Activated B cell treated with CpG ODN at 0.5 μM for 24 hours (primary cell): ENCODE data around the gene ASL. TPM values are rescaled to one million over a fixed set of nuclear protein-coding genes. Genes with fewer than 3 reads are reported as not detected.
"Not testable (repeated sequence)": the region's sequence is repeated elsewhere in the genome, so short reads cannot be mapped to it uniquely, and the experiment has no call there.

Source experiments
- ATAC-seq: fragments of 200-7000 bp; cut with Tn5 transposase; one replicate; pipeline ENCODE4 v1.10.0; 2021; ENCODE audit warnings: low read depth, mild to moderate bottlenecking, moderate library complexity
- CTCF ChIA-PET: fragments of 350-600 bp; sonication (Branson Sonifier 250); formaldehyde crosslinking; loops from one replicate; lab custom pipeline; 2021; ENCODE audit warnings: antibody characterized with exemption; lab: Charles Lee
- POLR2A ChIA-PET: fragments of 350-600 bp; sonication (Branson Sonifier 250); formaldehyde crosslinking; loops from one replicate; lab custom pipeline; 2021; ENCODE audit warnings: antibody characterized with exemption; lab: Charles Lee
- DNase-seq: peaks from one replicate; pipeline ENCODE4 v3.0.0; 2022
- H3K27ac Mint-ChIP-seq: one replicate; pipeline ENCODE4 v1.8.0; 2020; ENCODE audit warnings: mixed read lengths
- H3K27me3 Mint-ChIP-seq: one replicate; pipeline ENCODE4 v1.8.0; 2021; ENCODE audit warnings: mixed read lengths
- H3K36me3 Mint-ChIP-seq: one replicate; pipeline ENCODE4 v1.8.0; 2021; ENCODE audit warnings: low read depth, mixed read lengths
- H3K4me1 Mint-ChIP-seq: one replicate; pipeline ENCODE4 v1.8.0; 2021; ENCODE audit warnings: mixed read lengths
- H3K4me3 Mint-ChIP-seq: one replicate; pipeline ENCODE4 v1.8.0; 2020; ENCODE audit warnings: mild to moderate bottlenecking, mixed read lengths
- H3K9me3 Mint-ChIP-seq: one replicate; pipeline ENCODE4 v1.8.0; 2020; ENCODE audit warnings: mixed read lengths
- intact Hi-C: fragments of 100-400 bp; cut with micrococcal nuclease; formaldehyde crosslinking; loops from one replicate; pipeline ENCODE4 v1.15.1; 2024
- total RNA-seq: library from RNA; stranded (reverse); gene quantifications from 2 replicates; pipeline ENCODE4 v1.2.3, GENCODE V29; 2022
- TF ChIP-seq, protein P1 (sequence below): fragments of 200-600 bp; IDR thresholded peaks from one replicate; pipeline ENCODE4 v1.8.0; 2022; ENCODE audit warnings: antibody characterized with exemption, mild to moderate bottlenecking

Gene ASL
- total RNA-seq, 1 donor from 2014 or later: 39.8 TPM

GRCh38 chr7:66105263-66105748 is 29.7 kb downstream of the ASL start:
- CTCF ChIA-PET: no interaction called here
- peaks cover 1% of the 10 kb centered on the region for H3K36me3 Mint-ChIP-seq

DNA sequence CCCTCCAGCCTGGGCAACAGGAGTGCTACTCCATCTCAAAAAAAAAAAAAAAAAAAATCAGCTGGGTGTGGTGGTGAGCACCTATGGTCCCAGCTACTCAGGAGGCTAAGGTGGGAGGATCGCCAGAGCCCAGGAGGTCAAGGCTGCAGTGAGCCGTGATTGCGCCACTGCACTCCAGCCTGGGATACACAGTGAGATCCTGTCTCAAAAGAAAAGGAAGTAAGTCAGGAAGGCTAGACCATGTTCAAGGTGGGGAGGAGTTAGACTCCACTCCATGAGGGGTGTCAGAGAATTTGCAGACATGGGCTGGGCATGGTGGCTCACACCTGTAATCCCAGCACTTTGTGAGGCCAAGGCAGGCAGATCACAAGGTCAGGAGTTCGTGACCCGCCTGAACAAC is 32.8 kb downstream of the ASL start:
- H3K9me3 Mint-ChIP-seq, DNase-seq, H3K27ac Mint-ChIP-seq, POLR2A ChIA-PET, H3K27me3 Mint-ChIP-seq, CTCF ChIA-PET, ATAC-seq, H3K4me3 Mint-ChIP-seq, H3K4me1 Mint-ChIP-seq, H3K36me3 Mint-ChIP-seq, intact Hi-C loops: not testable (repeated sequence)

More at GRCh38 chr7:66105263-66105748, 29.7 kb downstream of the ASL start:
- H3K4me3 Mint-ChIP-seq: no peak overlapping the region
- POLR2A ChIA-PET: no interaction called here
- no peaks in the 10 kb centered on the region for H3K9me3 Mint-ChIP-seq
- TF ChIP-seq, protein P1, sequence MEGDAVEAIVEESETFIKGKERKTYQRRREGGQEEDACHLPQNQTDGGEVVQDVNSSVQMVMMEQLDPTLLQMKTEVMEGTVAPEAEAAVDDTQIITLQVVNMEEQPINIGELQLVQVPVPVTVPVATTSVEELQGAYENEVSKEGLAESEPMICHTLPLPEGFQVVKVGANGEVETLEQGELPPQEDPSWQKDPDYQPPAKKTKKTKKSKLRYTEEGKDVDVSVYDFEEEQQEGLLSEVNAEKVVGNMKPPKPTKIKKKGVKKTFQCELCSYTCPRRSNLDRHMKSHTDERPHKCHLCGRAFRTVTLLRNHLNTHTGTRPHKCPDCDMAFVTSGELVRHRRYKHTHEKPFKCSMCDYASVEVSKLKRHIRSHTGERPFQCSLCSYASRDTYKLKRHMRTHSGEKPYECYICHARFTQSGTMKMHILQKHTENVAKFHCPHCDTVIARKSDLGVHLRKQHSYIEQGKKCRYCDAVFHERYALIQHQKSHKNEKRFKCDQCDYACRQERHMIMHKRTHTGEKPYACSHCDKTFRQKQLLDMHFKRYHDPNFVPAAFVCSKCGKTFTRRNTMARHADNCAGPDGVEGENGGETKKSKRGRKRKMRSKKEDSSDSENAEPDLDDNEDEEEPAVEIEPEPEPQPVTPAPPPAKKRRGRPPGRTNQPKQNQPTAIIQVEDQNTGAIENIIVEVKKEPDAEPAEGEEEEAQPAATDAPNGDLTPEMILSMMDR: no peak
- H3K4me1 Mint-ChIP-seq: peaks cover 2% of the 10 kb centered on the region
- no peak overlapping the region for H3K27ac Mint-ChIP-seq
- no peak for DNase-seq
- no peaks in the 10 kb centered on the region for H3K27me3 Mint-ChIP-seq
- ATAC-seq: no peak
- intact Hi-C loops: no loop called here

GRCh38 chr7:66110856-66111255 is 35.2 kb downstream of the ASL start:
- no peak overlapping the region for H3K4me3 Mint-ChIP-seq
- no peak overlapping the region for H3K27ac Mint-ChIP-seq
- intact Hi-C loops: no loop called here
- POLR2A ChIA-PET: no interaction called here
- H3K9me3 Mint-ChIP-seq: no peaks in the 10 kb centered on the region
- DNase-seq: no peak
- CTCF ChIA-PET: no interaction called here
- H3K27me3 Mint-ChIP-seq: no peaks in the 10 kb centered on the region
- peaks cover 9% of the 10 kb centered on the region for H3K36me3 Mint-ChIP-seq
- H3K4me1 Mint-ChIP-seq: peaks cover 14% of the 10 kb centered on the region
- no peak for ATAC-seq
- TF ChIP-seq, protein P1: no peak

DNA sequence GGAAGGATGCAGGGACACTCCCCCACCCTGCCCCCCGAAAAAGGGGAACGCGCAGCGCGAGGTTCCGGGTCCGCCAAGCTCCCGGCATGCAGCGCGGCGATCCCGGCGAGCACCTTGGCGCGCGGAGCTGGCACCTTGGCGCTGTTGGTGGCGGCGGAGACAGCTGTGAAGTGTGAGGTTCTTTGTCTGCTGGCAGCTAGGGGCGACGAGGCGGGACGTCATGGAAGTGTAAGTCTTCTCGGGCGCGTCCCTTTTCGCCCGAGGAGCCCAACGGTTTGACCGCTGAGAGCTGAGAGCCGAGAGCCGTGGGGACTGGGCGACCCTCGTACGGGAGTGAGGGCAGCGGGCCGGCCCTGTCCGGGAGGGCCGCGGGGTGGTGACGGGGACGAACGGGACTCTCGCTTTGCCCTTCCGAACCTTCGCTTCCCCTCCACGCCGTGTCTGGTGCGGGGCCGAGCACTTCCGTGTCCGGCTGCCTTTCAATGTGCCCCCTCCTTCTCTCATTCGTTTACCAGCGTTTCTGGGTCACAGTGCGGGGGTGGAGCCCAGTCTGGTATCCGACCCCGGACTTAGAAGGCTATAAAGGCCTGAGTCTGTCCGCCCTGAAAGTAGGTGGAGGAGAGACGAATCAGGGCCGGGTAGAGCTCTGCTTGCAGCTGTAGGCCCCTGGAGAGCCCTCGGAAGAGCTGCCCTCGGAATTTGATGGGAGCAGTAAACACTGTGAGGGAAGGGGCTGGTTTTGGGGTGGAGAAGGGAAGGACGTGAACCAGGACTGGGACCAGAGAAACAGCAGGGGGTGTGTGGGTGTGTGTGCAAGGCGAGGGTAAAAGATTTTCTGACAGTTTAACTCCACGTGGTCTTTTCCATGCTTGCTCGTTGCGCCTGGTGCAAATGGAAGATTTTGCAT is 39.4 kb downstream of the ASL start, which contains the start of gene CRCP:
Gene CRCP (plus strand): TSS at position 105 of the 907 bp plus-strand sequence. CDS start 116 bp downstream, at position 221.
- Mint-ChIP-seq H3K9me3 (no peaks in the 10 kb centered on the region), H3K4me3 (peak within 1 kb of the TSS; percentile 95), H3K27ac (peak within 1 kb of the TSS; percentile 95), H3K4me1 (peaks cover 44% of the 10 kb centered on the region), H3K27me3 (no peaks in the 10 kb centered on the region), H3K36me3 (peaks cover 30% of the 10 kb centered on the region)
- ATAC-seq (peak; percentile 91), DNase-seq (peak; percentile 85)
- intact Hi-C loops: loop anchor here (1.0 to 2.0 kb wide), 5 partner anchors 16 to 378 kb away; partner anchors contain the start of genes ASL and TPST1
- TF ChIP-seq, protein P1: no peak
- ChIA-PET CTCF (no interaction called here), POLR2A (interaction anchor here (0.5 to 2.4 kb wide), 17 partner anchors 8 to 1320 kb away, joined by 3 to 28 read pairs (median 5); partner anchors contain the start of genes ASL, ERV3-1, KCTD7 and TPST1)

GRCh38 chr7:66116680-66117420 is 41.2 kb downstream of the ASL start:
- POLR2A ChIA-PET: not testable (repeated sequence)

More at GRCh38 chr7:66116680-66117420, 41.2 kb downstream of the ASL start:
- H3K27ac Mint-ChIP-seq, CTCF ChIA-PET, ATAC-seq, DNase-seq, intact Hi-C loops, H3K27me3 Mint-ChIP-seq, H3K9me3 Mint-ChIP-seq: not testable (repeated sequence)
- H3K4me1 Mint-ChIP-seq: peaks cover 48% of the 10 kb centered on the region
- H3K4me3 Mint-ChIP-seq: peak overlapping the region; percentile 75
- peaks cover 32% of the 10 kb centered on the region for H3K36me3 Mint-ChIP-seq
